HepG2 (cell line): ENCODE measurements around the gene GART.

Source experiments
- BHLHE40 ChIP-seq: IDR thresholded peaks from 2 replicates; pipeline ENCODE4 v1.6.1; 2011; ENCODE audit warnings: low read length, improper control_type of control experiment
- BORCS8-MEF2B ChIP-seq: sonication (generic); formaldehyde crosslinking; IDR thresholded peaks from 2 replicates; pipeline ENCODE4 v1.8.0; 2022; ENCODE audit warnings: mild to moderate bottlenecking, missing genetic modification reagents
- CBX5 ChIP-seq: sonication (generic); formaldehyde crosslinking; IDR thresholded peaks from 2 replicates; pipeline ENCODE4 v1.4.0; 2020; ENCODE audit warnings: missing genetic modification reagents, borderline replicate concordance
- EZH2 ChIP-seq: conservative IDR thresholded peaks from 2 replicates; pipeline ENCODE4 v1.6.1; 2012; ENCODE audit warnings: mild to moderate bottlenecking, low read depth, low read length, moderate library complexity
- FOSL1 ChIP-seq: sonication (generic); formaldehyde crosslinking; IDR thresholded peaks from 2 replicates; pipeline ENCODE4 v1.9.0; 2021; ENCODE audit warnings: missing genetic modification reagents, borderline replicate concordance
- MAFK ChIP-seq, 2 experiments: IDR thresholded peaks in 1 of 2; conservative IDR thresholded peaks in 1 of 2; 2 replicates each; pipeline ENCODE4 v1.6.1; 2011; ENCODE audit warnings: improper control_type of control experiment in 2 of 2, low read length in 2 of 2
- NBN ChIP-seq: fragments of 450-650 bp; conservative IDR thresholded peaks from 2 replicates; pipeline ENCODE4 v1.6.1; 2017
- SMAD1 ChIP-seq: sonication (generic); formaldehyde crosslinking; IDR thresholded peaks from 2 replicates; pipeline ENCODE4 v1.4.0; 2020; ENCODE audit warnings: missing genetic modification reagents, low read depth, mild to moderate bottlenecking, borderline replicate concordance
- ZFX ChIP-seq: sonication (generic); formaldehyde crosslinking; IDR thresholded peaks from 2 replicates; pipeline ENCODE4 v1.4.0; 2020; ENCODE audit warnings: mild to moderate bottlenecking, low read depth, missing genetic modification reagents, moderate library complexity
- ZNF530 ChIP-seq: sonication (generic); formaldehyde crosslinking; IDR thresholded peaks from 2 replicates; pipeline ENCODE4 v1.5.0; 2020; ENCODE audit warnings: low read depth, mild to moderate bottlenecking, missing genetic modification reagents
- TF ChIP-seq, protein P1 (sequence below): sonication (generic); formaldehyde crosslinking; IDR thresholded peaks from 2 replicates; pipeline ENCODE4 v1.8.1; 2022; ENCODE audit warnings: low read depth, mild to moderate bottlenecking, missing genetic modification reagents
- TF ChIP-seq, protein P2 (sequence below): IDR thresholded peaks from 2 replicates; pipeline ENCODE4 v1.6.1; 2016; ENCODE audit warnings: low read depth, borderline replicate concordance
- TF ChIP-seq, protein P3 (sequence below): IDR thresholded peaks from 2 replicates; pipeline ENCODE4 v1.6.1; 2016; ENCODE audit warnings: missing compliant biosample characterization, missing genetic modification reagents, borderline replicate concordance
- TF ChIP-seq, protein P4 (sequence below): sonication (generic); formaldehyde crosslinking; IDR thresholded peaks from 2 replicates; pipeline ENCODE4 v1.4.0; 2020; ENCODE audit warnings: missing genetic modification reagents

DNA sequence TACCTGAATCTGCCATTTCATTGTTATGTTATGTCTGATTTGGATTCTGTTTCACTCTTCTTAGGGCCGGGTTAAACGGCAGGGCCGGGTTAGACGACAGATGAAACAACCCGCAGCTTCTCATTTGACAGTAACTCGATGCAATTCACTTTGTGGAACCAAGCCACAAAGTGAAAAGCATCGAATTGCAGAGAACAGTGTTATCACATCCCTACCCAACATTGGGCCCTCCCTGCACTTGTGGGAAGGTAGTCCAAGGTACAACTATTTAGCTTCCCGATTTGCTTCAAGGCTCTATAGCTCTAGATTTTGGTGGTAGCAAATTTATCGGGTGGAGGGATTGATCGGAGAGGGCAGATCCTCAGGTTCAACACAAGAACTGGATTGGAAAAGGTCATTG lies 17.9 kb upstream of the GART start:
- TF ChIP-seq, protein P1, sequence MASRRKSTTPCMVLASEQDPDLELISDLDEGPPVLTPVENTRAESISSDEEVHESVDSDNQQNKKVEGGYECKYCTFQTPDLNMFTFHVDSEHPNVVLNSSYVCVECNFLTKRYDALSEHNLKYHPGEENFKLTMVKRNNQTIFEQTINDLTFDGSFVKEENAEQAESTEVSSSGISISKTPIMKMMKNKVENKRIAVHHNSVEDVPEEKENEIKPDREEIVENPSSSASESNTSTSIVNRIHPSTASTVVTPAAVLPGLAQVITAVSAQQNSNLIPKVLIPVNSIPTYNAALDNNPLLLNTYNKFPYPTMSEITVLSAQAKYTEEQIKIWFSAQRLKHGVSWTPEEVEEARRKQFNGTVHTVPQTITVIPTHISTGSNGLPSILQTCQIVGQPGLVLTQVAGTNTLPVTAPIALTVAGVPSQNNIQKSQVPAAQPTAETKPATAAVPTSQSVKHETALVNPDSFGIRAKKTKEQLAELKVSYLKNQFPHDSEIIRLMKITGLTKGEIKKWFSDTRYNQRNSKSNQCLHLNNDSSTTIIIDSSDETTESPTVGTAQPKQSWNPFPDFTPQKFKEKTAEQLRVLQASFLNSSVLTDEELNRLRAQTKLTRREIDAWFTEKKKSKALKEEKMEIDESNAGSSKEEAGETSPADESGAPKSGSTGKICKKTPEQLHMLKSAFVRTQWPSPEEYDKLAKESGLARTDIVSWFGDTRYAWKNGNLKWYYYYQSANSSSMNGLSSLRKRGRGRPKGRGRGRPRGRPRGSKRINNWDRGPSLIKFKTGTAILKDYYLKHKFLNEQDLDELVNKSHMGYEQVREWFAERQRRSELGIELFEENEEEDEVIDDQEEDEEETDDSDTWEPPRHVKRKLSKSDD (CRISPR knock-in tag) = no peak
- TF ChIP-seq NBN (no peak), BORCS8-MEF2B (CRISPR knock-in tag) (no peak), FOSL1 (CRISPR knock-in tag) (no peak), ZNF530 (CRISPR knock-in tag) (no peak), BHLHE40 (no peak), CBX5 (CRISPR knock-in tag) (no peak), SMAD1 (CRISPR knock-in tag) (no peak), EZH2 (no peak), MAFK (conservative IDR thresholded peaks at IDR 0.05 in 1 of 2, IDR thresholded peaks at IDR 0.05 in 1 of 2; ENCODE audit: low read length in 2 of 2) (no peak), ZFX (CRISPR knock-in tag) (no peak)
- TF ChIP-seq, protein P2, sequence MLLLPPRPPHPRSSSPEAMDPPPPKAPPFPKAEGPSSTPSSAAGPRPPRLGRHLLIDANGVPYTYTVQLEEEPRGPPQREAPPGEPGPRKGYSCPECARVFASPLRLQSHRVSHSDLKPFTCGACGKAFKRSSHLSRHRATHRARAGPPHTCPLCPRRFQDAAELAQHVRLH (CRISPR knock-in tag) = no peak
- TF ChIP-seq, protein P3, sequence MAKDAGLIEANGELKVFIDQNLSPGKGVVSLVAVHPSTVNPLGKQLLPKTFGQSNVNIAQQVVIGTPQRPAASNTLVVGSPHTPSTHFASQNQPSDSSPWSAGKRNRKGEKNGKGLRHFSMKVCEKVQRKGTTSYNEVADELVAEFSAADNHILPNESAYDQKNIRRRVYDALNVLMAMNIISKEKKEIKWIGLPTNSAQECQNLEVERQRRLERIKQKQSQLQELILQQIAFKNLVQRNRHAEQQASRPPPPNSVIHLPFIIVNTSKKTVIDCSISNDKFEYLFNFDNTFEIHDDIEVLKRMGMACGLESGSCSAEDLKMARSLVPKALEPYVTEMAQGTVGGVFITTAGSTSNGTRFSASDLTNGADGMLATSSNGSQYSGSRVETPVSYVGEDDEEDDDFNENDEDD (CRISPR knock-in tag) = no peak
- TF ChIP-seq, protein P4, sequence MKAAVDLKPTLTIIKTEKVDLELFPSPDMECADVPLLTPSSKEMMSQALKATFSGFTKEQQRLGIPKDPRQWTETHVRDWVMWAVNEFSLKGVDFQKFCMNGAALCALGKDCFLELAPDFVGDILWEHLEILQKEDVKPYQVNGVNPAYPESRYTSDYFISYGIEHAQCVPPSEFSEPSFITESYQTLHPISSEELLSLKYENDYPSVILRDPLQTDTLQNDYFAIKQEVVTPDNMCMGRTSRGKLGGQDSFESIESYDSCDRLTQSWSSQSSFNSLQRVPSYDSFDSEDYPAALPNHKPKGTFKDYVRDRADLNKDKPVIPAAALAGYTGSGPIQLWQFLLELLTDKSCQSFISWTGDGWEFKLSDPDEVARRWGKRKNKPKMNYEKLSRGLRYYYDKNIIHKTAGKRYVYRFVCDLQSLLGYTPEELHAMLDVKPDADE (CRISPR knock-in tag) = no peak
